Ascending aorta (tissue), 2 donors: ENCODE measurements around the gene JAK1. TPM values are rescaled to one million over a fixed set of nuclear protein-coding genes. Genes with fewer than 3 reads are reported as not detected.

ENCODE experiments used
- DNase-seq, 2 donors: peaks; one replicate each; pipeline ENCODE4 v3.0.0-alpha.2; 2019; ENCODE audit warnings: low spot score in 2 of 2
- H3K27ac ChIP-seq, 2 donors: fragments of 200-600 bp; sonication (generic); one replicate each; pipeline ENCODE4 v1.5.1; 2016 to 2017; ENCODE audit warnings: mild to moderate bottlenecking in 1 of 2
- H3K27me3 ChIP-seq: fragments of 200-600 bp; sonication (generic); one replicate; pipeline ENCODE4 v1.5.1; 2017
- H3K36me3 ChIP-seq, 2 donors: fragments of 200-600 bp; sonication (generic); one replicate each; pipeline ENCODE4 v1.5.1; 2016
- H3K4me1 ChIP-seq, 2 donors: fragments of 200-600 bp; sonication (generic); one replicate each; pipeline ENCODE4 v1.5.1; 2016 to 2017; ENCODE audit warnings: mild to moderate bottlenecking in 1 of 2
- H3K4me3 ChIP-seq, 2 donors: fragments of 200-600 bp; sonication (generic); one replicate each; pipeline ENCODE4 v1.5.1; 2016 to 2017; ENCODE audit warnings: mild to moderate bottlenecking in 1 of 2
- H3K9me3 ChIP-seq, 2 donors: fragments of 200-600 bp; sonication (generic); one replicate each; pipeline ENCODE4 v1.5.1; 2016
- intact Hi-C: fragments of 100-400 bp; cut with DNase I; formaldehyde crosslinking; loops from one replicate; pipeline ENCODE4 v1.15.1; 2023
- total RNA-seq: library from RNA; depleted of rRNA; stranded (reverse); fragments of >200 nt; gene quantifications from one replicate; pipeline ENCODE4 v1.1.0, GENCODE V29; 2016
- TF ChIP-seq, protein P1 (sequence below), 3 experiments: fragments of 200-600 bp in 2 of 3; fragments of 450-650 bp in 1 of 3; sonication (generic) in 2 of 3; IDR thresholded peaks; one replicate each; pipeline ENCODE4 v1.5.1; 2016 to 2019; ENCODE audit warnings: antibody characterized with exemption in 3 of 3, mild to moderate bottlenecking in 1 of 3, moderate library complexity in 1 of 3

The JAK1 gene
- total RNA-seq, 1 donor from 2014 or later: 53.5 TPM

DNA sequence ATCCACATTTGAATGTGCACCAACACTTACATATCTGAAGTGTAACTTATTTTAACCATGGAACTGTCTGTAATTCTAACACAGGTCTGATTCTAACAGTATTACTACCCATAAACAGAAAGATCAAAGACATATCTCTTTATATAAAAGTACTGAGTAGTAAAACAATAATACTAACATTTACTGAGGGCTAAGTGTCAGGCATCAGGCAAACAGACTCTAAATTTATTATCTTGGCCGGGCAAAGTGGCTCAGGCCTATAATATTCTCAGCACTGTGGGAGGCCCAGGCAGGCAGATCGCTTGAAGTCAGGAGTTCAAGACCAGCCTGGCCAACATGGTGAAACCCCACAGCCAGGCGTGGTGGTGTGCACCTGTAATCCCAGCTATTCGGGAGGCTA lies 85.9 kb downstream of the JAK1 start:
- no peak for DNase-seq
- Histone ChIP-seq H3K27me3 (no peaks in the 10 kb centered on the region), H3K36me3 (peaks cover 23 to 42% of the 10 kb centered on the region in 2 donors), H3K4me1 (no peaks in the 10 kb centered on the region), H3K27ac (no peak overlapping the region), H3K9me3 (no peaks in the 10 kb centered on the region), H3K4me3 (no peak overlapping the region)
- TF ChIP-seq, protein P1, sequence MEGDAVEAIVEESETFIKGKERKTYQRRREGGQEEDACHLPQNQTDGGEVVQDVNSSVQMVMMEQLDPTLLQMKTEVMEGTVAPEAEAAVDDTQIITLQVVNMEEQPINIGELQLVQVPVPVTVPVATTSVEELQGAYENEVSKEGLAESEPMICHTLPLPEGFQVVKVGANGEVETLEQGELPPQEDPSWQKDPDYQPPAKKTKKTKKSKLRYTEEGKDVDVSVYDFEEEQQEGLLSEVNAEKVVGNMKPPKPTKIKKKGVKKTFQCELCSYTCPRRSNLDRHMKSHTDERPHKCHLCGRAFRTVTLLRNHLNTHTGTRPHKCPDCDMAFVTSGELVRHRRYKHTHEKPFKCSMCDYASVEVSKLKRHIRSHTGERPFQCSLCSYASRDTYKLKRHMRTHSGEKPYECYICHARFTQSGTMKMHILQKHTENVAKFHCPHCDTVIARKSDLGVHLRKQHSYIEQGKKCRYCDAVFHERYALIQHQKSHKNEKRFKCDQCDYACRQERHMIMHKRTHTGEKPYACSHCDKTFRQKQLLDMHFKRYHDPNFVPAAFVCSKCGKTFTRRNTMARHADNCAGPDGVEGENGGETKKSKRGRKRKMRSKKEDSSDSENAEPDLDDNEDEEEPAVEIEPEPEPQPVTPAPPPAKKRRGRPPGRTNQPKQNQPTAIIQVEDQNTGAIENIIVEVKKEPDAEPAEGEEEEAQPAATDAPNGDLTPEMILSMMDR (IDR thresholded peaks at IDR 0.05): no peak
- intact Hi-C loops: no loop called here

DNA sequence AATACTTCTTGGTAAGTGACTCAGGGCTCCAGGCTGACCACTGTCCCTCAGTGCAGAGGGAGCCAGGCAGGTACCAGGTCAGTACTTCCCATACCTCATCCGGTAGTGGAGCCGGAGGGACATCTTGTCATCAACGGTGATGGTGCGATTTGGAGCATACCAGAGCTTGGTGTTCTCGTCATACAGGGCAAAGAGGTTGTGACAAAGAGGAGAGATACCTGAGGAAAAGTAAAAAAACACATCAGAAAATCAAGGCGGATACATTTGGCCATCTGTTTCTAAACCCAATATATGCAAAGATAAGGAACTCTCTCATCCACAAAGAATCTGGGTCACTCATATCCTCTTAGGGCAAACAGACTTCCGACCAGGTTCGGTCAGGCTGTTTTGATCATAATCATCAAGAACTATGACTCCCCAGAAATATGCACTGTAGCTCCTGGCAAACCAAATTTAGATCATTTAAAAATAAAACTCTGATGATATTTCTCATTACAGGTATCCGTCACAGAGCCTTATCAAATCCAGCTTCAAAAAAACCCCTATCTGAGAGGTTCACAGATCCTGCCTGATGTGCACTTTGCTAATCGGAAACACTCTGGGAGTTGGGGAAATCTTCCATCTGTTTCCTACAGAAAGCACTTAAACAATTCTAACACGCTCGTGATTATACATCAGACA lies 87.3 kb downstream of the JAK1 start:
- Histone ChIP-seq H3K9me3 (no peaks in the 10 kb centered on the region), H3K4me3 (no peak overlapping the region), H3K27me3 (no peaks in the 10 kb centered on the region), H3K27ac (no peak overlapping the region), H3K36me3 (peaks cover 23 to 56% of the 10 kb centered on the region in 2 donors), H3K4me1 (no peaks in the 10 kb centered on the region)
- no peak for DNase-seq
- intact Hi-C loops: no loop called here
- TF ChIP-seq, protein P1 (IDR thresholded peaks at IDR 0.05): no peak

DNA sequence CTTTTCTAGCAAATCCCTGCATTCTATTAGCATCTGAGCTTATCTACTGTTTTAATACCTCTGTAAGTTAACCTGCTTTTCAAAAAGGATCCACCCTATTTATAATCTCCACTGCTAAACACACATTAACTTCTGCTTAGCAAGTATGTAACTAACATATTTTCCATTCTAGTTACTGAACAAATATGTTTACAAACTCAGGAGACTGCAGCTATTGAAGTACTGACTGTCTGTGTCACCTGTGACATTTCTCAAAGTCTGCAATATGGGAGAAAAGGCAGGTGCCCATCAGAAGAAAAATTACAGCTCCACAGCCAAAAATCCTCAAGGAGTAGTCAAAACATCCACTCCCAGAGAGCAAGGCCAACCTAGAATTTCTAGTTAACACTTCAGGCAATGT lies 88.3 kb downstream of the JAK1 start:
- intact Hi-C loops: no loop called here
- H3K36me3 ChIP-seq: peaks cover 20 to 61% of the 10 kb centered on the region in 2 donors

DNA sequence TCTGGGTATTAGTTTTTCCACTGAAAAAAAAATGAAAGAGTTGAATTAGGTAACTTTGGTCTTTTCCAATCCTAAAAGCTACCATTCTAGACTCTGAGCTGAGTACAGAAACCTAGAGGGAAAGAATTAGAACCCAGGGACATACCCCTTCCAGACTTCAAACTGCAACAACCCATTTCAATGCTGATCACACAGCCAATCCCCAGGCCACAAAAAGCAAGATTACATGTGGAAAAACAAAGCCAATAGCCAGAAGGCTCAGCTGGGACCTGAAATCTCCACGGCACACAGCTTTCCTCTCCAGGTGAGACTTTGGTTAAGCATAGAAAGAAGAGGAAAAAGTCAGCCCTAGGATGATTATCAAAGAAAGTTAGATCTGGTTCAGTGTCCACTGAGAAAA lies 88.8 kb downstream of the JAK1 start:
- intact Hi-C loops: no loop called here
- Histone ChIP-seq H3K27me3 (no peaks in the 10 kb centered on the region), H3K9me3 (no peaks in the 10 kb centered on the region), H3K36me3 (peaks cover 15 to 60% of the 10 kb centered on the region in 2 donors), H3K4me3 (no peak overlapping the region), H3K27ac (no peak overlapping the region), H3K4me1 (no peaks in the 10 kb centered on the region)
- no peak for DNase-seq
- TF ChIP-seq, protein P1 (IDR thresholded peaks at IDR 0.05): no peak

More for the DNA sequence above, 88.3 kb downstream of the JAK1 start:
- Histone ChIP-seq H3K9me3 (no peaks in the 10 kb centered on the region), H3K27ac (no peak overlapping the region), H3K27me3 (no peaks in the 10 kb centered on the region), H3K4me1 (no peaks in the 10 kb centered on the region), H3K4me3 (no peak overlapping the region)
- TF ChIP-seq, protein P1 (IDR thresholded peaks at IDR 0.05): no peak
- no peak for DNase-seq

DNA sequence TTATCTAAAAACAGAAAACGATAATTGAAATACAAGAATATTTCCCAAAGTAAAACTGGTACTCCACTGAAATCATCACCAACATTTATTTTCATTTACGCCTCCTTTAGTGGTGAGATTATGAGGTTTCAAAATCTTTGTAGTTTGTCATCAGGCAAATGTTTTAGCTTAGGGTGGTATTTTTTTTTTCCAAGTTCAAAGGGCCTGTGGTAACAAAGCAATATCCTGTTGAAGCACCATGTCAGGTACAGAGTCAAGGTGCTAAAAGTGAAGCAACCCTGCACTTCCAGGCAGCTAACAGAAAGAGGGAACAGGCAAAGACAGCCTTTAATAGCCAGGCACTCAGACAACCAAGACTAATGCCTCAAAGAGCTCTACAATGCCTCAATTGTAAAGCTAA lies 89.2 kb downstream of the JAK1 start:
- no peak overlapping the region for H3K4me3 ChIP-seq
- no peaks in the 10 kb centered on the region for H3K9me3 ChIP-seq
- no peak overlapping the region for H3K27ac ChIP-seq
- DNase-seq: no peak
- intact Hi-C loops: no loop called here
- H3K27me3 ChIP-seq: no peaks in the 10 kb centered on the region
- no peaks in the 10 kb centered on the region for H3K4me1 ChIP-seq
- peaks cover 11 to 56% of the 10 kb centered on the region in 2 donors for H3K36me3 ChIP-seq
- TF ChIP-seq, protein P1 (IDR thresholded peaks at IDR 0.05): no peak
